Panc1 (cell line): ENCODE results near the gene SENP1. TPM values are rescaled to one million over a fixed set of nuclear protein-coding genes. Genes with fewer than 3 reads are reported as not detected.
A peak's percentile ranks its signal among the peaks of the same experiment; 100 is the strongest.

Experiments used
- ATAC-seq: fragments of 200-7000 bp; cut with Tn5 transposase; 2 replicates; pipeline ENCODE4 v1.9.1; 2020; ENCODE audit warnings: mild to moderate bottlenecking, moderate library complexity
- BruUV-seq: library from RNA; stranded (reverse); fragments of 400-500 nt; replicated peaks from 2 replicates; lab custom pipeline; 2021; lab: Mats Ljungman, UMichigan
- CTCF ChIA-PET: fragments of 300-600 bp; sonication (Branson Sonifier 250); formaldehyde crosslinking; loops from one replicate; lab custom pipeline; 2022; ENCODE audit warnings: antibody characterized with exemption; lab: Charles Lee
- POLR2A ChIA-PET: fragments of 300-600 bp; sonication (Branson Sonifier 250); formaldehyde crosslinking; loops from one replicate; lab custom pipeline; 2022; ENCODE audit warnings: antibody characterized with exemption; lab: Charles Lee
- DNase-seq: peaks from one replicate; pipeline ENCODE4 v3.0.0-alpha.2; 2010; ENCODE audit warnings: low read depth, low spot score
- H3K27ac ChIP-seq: 2 replicates; pipeline ENCODE4 v1.5.1; 2011; ENCODE audit warnings: mild to moderate bottlenecking, low read length, inconsistent platforms
- H3K27me3 ChIP-seq: fragments of 200-500 bp; sonication (Bioruptor generic); 2 replicates; pipeline ENCODE4 v1.6.0; 2014; ENCODE audit warnings: low read length, inconsistent platforms; ENCODE audit not compliant: control insufficient read depth, insufficient read depth
- H3K36me3 ChIP-seq: fragments of 200-500 bp; sonication (Bioruptor generic); 2 replicates; pipeline ENCODE4 v1.5.1; 2014; ENCODE audit warnings: inconsistent platforms, mild to moderate bottlenecking, low read length, moderate library complexity; ENCODE audit not compliant: control insufficient read depth, insufficient read depth
- H3K4me1 ChIP-seq: 2 replicates; pipeline ENCODE4 v1.5.1; 2011; ENCODE audit warnings: inconsistent platforms, mild to moderate bottlenecking, low read length, moderate library complexity; ENCODE audit not compliant: control insufficient read depth, insufficient read depth
- H3K4me3 ChIP-seq, 2 experiments: 2 replicates each; pipeline ENCODE4 v1.5.1; 2011 to 2012; ENCODE audit warnings: low read depth in 2 of 2, low read length in 2 of 2, mild to moderate bottlenecking in 2 of 2, inconsistent platforms in 1 of 2, moderate library complexity in 1 of 2
- H3K9me3 ChIP-seq: fragments of 200-500 bp; sonication (Bioruptor generic); 2 replicates; pipeline ENCODE4 v1.5.1; 2014; ENCODE audit warnings: low read depth, mild to moderate bottlenecking, inconsistent platforms, low read length, moderate library complexity; ENCODE audit not compliant: control insufficient read depth, insufficient read depth
- POLR2AphosphoS5 ChIP-seq: IDR thresholded peaks from 2 replicates; pipeline ENCODE4 v1.6.1; 2012; ENCODE audit warnings: mild to moderate bottlenecking, low read depth, low read length, moderate library complexity
- SIN3A ChIP-seq: IDR thresholded peaks from 2 replicates; pipeline ENCODE4 v1.6.1; 2012; ENCODE audit warnings: low read depth, mild to moderate bottlenecking, low read length, moderate library complexity, borderline replicate concordance; ENCODE audit not compliant: insufficient read depth
- TCF7L2 ChIP-seq: IDR thresholded peaks from 2 replicates; pipeline ENCODE4 v1.6.1; 2011; ENCODE audit warnings: mild to moderate bottlenecking, low read depth, low read length, inconsistent platforms
- in situ Hi-C: cut with HindIII; loops from 2 replicates; pipeline ENCODE4 v1.10.0; 2016; ENCODE audit warnings: low sequenced_read_pairs, low pct_unique_long_range_greater_than_20kb
- intact Hi-C: fragments of 100-400 bp; cut with micrococcal nuclease; formaldehyde crosslinking; loops from one replicate; pipeline ENCODE4 v1.10.0; 2022; ENCODE audit not compliant: unreplicated experiment
- total RNA-seq: library from RNA; stranded (reverse); gene quantifications from one replicate; pipeline ENCODE4 v1.2.1, GENCODE V29; 2021; ENCODE audit not compliant: unreplicated experiment
- TF ChIP-seq, protein P1 (sequence below): fragments of 450-650 bp; IDR thresholded peaks from 2 replicates; pipeline ENCODE4 v1.5.1; 2017; ENCODE audit warnings: mild to moderate bottlenecking
- TF ChIP-seq, protein P2 (sequence below), 2 experiments: IDR thresholded peaks; 2 replicates each; pipeline ENCODE4 v1.6.1; 2011 to 2012; ENCODE audit warnings: low read depth in 2 of 2, control low read depth in 1 of 2, low read length in 1 of 2, mild to moderate bottlenecking in 1 of 2, moderate library complexity in 1 of 2; ENCODE audit not compliant: insufficient read depth in 1 of 2

Gene SENP1
- total RNA-seq, 1 experiment from 2014 or later: 35.2 TPM

DNA sequence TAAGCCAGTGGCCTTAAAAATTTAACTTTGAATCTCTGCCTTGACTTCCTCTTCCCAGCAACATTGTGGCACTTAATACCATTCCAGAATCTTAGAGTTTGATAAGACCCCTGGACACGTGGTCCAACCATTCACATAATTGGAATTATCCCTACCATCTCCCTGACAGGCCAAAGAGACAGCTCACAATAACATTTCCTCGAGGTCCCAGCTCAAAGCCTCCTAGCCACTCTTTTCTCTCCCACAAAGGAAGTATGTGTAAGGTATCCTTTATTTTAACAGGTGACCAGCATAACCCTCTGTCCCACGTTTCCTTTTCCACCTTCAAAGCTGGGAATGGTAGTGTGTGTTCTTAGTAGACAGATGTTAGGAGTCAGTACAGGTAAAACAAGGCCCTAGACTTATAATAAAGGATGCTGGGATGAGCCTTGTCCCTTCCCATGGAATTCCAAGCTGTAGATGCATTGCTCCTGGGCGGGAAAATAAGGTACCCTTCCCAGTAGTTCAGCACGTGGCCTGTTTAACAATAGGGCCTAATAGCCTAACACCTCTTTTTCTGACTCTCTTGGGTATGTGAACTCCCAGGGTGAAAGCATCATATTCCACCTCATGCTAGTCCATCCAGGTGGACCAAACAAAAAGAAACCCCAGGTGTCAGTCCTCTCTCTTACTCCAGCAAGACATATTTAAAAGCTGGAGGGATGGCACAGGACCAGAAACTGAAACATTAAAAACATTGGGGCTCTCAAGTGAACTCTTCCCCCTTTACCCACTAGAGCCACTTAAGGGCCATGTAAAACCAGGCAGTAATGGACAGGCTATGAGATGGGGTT lies 64.1 kb downstream of the SENP1 start:
- H3K9me3 ChIP-seq: no peaks in the 10 kb centered on the region
- H3K36me3 ChIP-seq: peaks cover 11% of the 10 kb centered on the region
- no peaks in the 10 kb centered on the region for H3K27me3 ChIP-seq
- ATAC-seq: no peak
- CTCF ChIA-PET: no interaction called here
- DNase-seq: no peak
- intact Hi-C loops (no loop called here), in situ Hi-C loops (no loop called here)
- H3K4me1 ChIP-seq: no peaks in the 10 kb centered on the region
- H3K27ac ChIP-seq: no peak overlapping the region
- POLR2A ChIA-PET: interaction anchor here (0.8 kb wide), 1 partner anchor 13 kb away, joined by 3 read pairs; no protein-coding TSS in a partner anchor
- no TSS peak for BruUV-seq
- no peak overlapping the region for H3K4me3 ChIP-seq
- TF ChIP-seq, protein P1, sequence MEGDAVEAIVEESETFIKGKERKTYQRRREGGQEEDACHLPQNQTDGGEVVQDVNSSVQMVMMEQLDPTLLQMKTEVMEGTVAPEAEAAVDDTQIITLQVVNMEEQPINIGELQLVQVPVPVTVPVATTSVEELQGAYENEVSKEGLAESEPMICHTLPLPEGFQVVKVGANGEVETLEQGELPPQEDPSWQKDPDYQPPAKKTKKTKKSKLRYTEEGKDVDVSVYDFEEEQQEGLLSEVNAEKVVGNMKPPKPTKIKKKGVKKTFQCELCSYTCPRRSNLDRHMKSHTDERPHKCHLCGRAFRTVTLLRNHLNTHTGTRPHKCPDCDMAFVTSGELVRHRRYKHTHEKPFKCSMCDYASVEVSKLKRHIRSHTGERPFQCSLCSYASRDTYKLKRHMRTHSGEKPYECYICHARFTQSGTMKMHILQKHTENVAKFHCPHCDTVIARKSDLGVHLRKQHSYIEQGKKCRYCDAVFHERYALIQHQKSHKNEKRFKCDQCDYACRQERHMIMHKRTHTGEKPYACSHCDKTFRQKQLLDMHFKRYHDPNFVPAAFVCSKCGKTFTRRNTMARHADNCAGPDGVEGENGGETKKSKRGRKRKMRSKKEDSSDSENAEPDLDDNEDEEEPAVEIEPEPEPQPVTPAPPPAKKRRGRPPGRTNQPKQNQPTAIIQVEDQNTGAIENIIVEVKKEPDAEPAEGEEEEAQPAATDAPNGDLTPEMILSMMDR: no peak
- TF ChIP-seq POLR2AphosphoS5 (no peak), SIN3A (no peak), TCF7L2 (no peak)
- TF ChIP-seq, protein P2, sequence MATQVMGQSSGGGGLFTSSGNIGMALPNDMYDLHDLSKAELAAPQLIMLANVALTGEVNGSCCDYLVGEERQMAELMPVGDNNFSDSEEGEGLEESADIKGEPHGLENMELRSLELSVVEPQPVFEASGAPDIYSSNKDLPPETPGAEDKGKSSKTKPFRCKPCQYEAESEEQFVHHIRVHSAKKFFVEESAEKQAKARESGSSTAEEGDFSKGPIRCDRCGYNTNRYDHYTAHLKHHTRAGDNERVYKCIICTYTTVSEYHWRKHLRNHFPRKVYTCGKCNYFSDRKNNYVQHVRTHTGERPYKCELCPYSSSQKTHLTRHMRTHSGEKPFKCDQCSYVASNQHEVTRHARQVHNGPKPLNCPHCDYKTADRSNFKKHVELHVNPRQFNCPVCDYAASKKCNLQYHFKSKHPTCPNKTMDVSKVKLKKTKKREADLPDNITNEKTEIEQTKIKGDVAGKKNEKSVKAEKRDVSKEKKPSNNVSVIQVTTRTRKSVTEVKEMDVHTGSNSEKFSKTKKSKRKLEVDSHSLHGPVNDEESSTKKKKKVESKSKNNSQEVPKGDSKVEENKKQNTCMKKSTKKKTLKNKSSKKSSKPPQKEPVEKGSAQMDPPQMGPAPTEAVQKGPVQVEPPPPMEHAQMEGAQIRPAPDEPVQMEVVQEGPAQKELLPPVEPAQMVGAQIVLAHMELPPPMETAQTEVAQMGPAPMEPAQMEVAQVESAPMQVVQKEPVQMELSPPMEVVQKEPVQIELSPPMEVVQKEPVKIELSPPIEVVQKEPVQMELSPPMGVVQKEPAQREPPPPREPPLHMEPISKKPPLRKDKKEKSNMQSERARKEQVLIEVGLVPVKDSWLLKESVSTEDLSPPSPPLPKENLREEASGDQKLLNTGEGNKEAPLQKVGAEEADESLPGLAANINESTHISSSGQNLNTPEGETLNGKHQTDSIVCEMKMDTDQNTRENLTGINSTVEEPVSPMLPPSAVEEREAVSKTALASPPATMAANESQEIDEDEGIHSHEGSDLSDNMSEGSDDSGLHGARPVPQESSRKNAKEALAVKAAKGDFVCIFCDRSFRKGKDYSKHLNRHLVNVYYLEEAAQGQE (IDR thresholded peaks at IDR 0.05; ENCODE audit: insufficient read depth in 1 of 2, low read depth in 2 of 2, low read length in 1 of 2): no peak

DNA sequence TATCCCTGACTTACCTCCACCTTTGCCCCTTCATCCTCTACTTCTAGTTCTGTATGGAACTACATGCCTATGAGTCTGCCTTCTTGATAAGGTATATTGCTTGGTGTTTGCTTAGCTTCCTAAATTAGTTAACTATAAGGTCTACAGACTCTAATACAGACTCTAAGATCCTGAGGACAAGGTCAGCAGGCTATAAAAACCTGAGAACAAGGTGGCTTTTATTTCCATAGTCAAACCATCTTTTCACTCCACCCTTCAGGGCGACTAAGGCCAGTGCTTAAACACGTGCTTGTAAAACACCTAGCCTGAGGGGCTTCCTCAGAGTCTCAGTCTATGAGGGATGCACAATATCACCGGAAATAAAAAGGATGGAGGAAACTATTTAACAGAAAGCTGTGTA lies 65.5 kb downstream of the SENP1 start:
- H3K27me3 ChIP-seq: no peaks in the 10 kb centered on the region
- TF ChIP-seq TCF7L2: no peak
- TF ChIP-seq, protein P2 (IDR thresholded peaks at IDR 0.05; ENCODE audit: insufficient read depth in 1 of 2, low read depth in 2 of 2, low read length in 1 of 2): no peak
- no peak for TF ChIP-seq POLR2AphosphoS5
- no peaks in the 10 kb centered on the region for H3K9me3 ChIP-seq
- in situ Hi-C loops (no loop called here), intact Hi-C loops (no loop called here)
- no peak overlapping the region for H3K4me3 ChIP-seq
- H3K36me3 ChIP-seq: peaks cover 9% of the 10 kb centered on the region
- ChIA-PET CTCF (no interaction called here), POLR2A (interaction anchor here (0.6 kb wide), 1 partner anchor 13 kb away, joined by 10 read pairs; no protein-coding TSS in a partner anchor)
- no peak overlapping the region for H3K27ac ChIP-seq
- no peaks in the 10 kb centered on the region for H3K4me1 ChIP-seq
- no TSS peak for BruUV-seq
- DNase-seq: no peak
- peak; percentile 31; the same call in 1 of the 2 replicates for ATAC-seq
